NCI-H2171 (cell line): Measurements from ENCODE around the gene POU2AF2.
"Not testable (repeated sequence)": the region's sequence is repeated elsewhere in the genome, so short reads cannot be mapped to it uniquely, and the experiment has no call there.

Source experiments
- DNase-seq: peaks from one replicate; lab custom pipeline; 2025; lab: John Stamatoyannopoulos, UW

The POU2AF2 gene

GRCh38 chr11:111303461-111303860 is 57.9 kb downstream of the POU2AF2 start:
- DNase-seq = peak; percentile 45

- no peak for DNase-seq
Observed at GRCh38 chr11:111305162-111305802, 59.8 kb downstream of the POU2AF2 start.

DNA sequence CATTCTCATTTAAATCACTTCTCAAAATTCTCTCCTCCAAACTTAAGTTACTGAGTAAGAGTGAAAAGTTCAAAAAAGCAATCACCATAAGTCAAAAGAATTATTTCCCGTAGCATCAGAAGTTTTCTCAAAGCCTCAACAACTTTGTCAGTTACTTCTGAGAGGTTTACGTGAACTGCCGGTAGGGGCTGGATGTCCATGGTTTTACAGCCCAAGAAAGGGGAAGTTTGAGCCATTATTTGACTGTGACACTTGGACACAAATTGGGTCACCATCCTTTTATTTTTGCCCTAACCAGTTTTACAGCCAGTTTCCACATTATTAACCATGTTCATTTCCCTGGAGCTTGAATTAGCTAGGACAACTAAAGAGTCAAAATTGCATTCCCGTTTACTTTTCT is 60.4 kb downstream of the POU2AF2 start:
- no peak for DNase-seq

DNA sequence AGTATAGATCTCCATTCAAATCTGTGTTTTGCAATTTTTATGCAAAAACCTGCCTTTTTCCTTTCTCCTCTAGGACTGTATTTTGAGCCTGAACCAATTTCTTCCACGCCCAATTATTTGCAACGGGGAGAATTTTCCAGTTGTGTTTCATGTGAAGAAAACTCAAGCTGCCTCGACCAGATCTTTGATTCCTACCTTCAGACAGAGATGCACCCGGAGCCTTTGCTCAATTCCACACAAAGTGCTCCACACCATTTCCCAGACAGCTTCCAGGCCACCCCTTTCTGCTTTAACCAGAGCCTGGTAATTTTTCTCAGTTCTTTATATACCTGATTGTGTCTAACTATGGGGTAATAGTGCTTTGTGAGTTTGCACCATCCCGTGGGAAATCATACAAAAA is 60.8 kb downstream of the POU2AF2 start:
- no peak for DNase-seq

DNA sequence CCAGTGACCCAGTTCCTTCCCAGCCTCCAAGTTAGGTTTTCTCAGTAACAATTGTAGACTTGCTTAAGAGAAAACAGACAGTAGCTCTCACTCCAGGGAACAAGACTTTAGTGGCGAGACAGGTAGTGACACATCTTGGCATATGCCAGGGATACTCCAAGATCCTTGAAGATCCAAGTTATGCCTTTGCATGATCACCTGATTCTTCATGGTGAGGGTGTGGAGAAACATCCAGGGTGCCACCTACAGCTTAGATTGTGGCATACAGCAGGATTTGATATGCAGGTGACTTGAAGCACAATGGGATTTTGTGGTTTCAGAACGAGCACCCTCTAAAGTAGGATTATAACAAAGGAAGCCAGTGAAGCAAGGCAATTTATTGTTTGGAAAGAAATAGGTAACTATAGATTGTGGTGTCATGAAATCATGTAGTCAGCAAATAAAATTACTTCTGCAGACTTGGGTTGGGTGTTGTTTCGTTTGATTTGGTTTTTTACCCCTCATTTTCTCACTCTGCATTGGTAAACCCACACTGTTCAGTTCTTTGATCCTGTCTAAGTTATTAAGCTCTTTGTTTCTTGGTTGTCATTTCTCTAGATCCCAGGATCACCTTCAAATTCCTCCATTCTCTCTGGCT is 62.1 kb downstream of the POU2AF2 start:
- peak; percentile 31 for DNase-seq

DNA sequence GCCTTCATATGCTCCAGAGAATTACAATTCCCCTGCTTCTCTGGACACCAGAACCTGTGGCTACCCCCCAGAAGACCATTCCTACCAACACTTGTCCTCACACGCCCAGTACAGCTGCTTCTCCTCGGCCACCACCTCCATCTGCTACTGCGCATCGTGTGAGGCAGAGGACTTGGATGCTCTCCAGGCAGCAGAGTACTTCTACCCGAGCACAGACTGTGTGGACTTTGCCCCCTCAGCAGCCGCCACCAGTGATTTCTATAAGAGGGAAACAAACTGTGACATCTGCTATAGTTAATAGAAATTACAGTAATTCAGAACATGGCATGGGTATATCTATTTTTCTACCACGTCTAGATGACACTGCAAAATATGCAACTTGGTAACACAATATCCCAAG is 62.6 kb downstream of the POU2AF2 start:
- DNase-seq = peak; percentile 91

- no peak for DNase-seq
Observed at GRCh38 chr11:111309215-111309915, 63.8 kb downstream of the POU2AF2 start.

GRCh38 chr11:111310088-111310487 is 64.6 kb downstream of the POU2AF2 start:
- peak; percentile 90 for DNase-seq

DNA sequence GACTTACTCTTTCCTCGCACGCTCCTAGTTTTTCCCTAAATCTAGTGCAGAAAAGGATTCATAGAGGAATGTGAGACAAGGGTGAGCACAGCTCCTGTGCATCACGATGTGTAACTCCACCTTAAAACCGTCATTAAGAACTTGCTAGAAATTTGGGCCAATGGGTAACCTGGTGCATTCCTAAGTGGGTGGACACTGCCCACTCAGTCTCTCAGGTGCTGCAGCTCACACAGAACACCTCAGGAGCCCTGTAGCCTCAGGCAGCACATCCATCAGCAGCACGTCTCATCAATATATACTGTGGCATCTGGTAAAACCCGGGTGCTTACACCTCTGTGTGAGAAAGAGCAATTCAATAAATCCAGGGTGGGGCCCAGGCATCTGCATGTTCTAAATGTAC is 65.2 kb downstream of the POU2AF2 start:
- DNase-seq = no peak

GRCh38 chr11:111312076-111312475 is 66.6 kb downstream of the POU2AF2 start:
- DNase-seq = no peak

DNA sequence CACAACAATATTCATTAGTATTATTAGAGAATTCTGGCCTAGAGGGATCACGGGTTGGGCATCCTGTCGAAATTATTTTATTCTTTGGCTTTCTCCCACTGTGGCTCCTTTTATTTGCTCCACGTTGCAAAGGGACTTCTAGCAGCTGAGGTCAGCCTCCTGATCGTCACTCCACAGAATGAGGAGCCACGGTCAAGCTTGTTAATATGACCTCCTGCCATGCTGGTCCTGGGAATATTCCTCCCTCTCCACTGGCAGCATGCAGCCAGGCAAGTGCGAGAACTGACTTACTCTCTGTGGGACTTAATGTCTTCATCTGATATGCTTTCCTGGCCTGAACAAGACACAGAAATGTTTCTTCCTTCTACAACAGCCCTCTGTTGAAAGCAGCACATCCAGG is 73.8 kb downstream of the POU2AF2 start:
- DNase-seq = no peak

GRCh38 chr11:111320199-111320598 is 74.7 kb downstream of the POU2AF2 start:
- not testable (repeated sequence) for DNase-seq

GRCh38 chr11:111320728-111321568 is 75.4 kb downstream of the POU2AF2 start:
- no peak for DNase-seq

DNA sequence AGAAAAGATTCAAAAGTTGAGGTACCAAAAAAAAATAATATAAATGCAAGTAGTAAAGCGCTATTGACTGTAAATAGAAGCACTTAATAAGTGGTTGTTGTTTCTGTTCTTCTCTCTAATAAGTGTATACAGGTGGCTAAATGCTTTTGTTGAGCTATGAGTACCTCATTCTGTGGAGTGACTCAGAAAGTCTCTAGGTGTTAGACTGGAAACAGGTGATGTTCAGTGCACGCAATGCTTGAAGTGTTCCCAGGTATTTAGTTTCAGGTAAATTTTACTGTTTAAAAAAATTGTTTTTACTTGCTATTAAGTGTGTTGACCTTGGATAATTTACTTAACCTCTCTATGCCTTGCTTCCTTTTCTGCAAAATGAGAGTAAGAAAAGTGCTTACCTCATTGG is 77.0 kb downstream of the POU2AF2 start:
- DNase-seq = no peak

DNA sequence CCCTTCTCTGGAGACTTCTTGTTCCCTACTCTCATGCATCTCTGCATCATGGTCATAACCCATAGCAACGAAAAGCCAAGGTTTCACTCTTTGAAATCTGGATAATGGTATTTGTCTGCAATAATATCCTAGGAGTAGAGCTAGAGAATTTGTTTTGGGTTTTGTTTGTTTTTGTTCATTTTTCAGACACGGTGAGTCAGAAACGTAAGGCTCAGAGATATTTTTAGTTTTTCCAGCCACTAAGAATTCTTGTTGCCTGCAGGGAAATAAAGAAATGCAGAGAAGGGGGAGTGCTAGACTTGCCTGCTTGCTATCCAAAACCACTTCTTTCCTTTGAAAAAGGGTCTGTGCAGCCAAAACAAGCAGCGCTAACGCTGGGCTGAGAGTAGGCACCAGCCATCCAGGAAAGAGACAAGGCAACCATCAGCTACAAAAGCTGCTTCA is 78.8 kb downstream of the POU2AF2 start:
- no peak for DNase-seq

DNA sequence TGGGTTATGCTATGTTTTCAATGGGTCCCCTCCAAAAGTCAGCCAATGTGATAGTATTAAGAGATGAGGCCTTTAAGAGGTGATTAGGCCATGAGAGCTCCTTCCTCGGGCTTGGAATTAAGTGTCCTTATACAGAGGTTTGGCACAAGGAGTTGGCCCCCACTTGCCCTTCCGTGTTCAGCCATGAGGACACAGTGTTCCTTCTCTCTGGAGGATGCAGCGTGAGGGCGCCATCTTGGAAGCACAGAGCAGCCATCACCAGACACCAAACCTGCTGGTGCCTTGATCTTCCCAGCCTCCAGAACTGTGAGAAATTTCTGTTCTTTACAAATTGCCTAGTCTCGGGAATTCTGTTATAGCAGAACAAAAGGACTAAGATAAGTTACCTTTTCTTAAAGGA is 79.7 kb downstream of the POU2AF2 start:
- no peak for DNase-seq

- DNase-seq = no peak
Observed at GRCh38 chr11:111326824-111327223, 81.3 kb downstream of the POU2AF2 start.

- no peak for DNase-seq
Observed at GRCh38 chr11:111327908-111328624, 82.5 kb downstream of the POU2AF2 start.

DNA sequence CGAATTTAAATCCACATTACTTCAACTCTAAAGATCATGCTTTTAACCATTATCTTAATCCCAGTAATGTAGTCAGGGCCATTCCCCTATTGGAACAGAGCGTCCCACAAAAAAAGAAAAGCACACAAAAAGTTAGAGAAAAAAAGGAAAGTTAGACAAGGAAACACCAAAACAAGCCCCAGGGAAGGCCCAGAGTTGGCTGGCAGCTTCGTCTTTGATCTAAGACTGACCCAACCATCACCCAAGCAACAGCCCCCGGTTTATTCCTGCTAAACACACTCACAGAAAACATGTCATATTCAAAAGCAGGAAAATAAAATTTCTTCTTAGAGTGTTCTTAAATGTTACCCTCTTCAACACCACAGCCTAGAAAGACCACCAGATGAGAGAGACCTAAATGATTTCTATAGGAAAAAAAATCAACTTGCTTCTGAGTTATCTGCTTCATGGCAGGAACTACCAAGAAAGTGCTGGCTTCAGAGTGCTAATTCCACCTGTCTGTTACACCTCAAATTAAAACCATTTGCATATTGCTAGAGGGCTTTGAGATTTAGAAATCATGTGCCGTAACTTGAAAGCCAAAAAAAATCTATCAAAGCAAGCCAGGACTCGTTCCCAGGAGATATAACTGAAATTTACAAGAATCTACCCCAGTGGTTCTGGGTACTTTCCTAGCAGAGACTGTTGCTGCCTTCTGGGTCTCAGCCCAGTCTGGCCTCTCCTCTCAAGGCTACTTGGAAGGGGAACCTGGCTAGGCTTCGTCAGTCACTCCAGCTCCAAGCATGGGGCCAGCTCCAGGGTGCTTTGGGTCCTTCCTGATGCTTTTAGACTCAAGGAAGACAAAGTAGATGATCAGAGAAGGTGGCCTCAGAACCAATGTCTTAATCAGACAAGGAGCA is 84.0 kb downstream of the POU2AF2 start:
- no peak for DNase-seq

GRCh38 chr11:111330234-111330893 is 84.8 kb downstream of the POU2AF2 start:
- DNase-seq = no peak
